ENCODE measurements around the gene ZNF652.

Gene ZNF652

DNA sequence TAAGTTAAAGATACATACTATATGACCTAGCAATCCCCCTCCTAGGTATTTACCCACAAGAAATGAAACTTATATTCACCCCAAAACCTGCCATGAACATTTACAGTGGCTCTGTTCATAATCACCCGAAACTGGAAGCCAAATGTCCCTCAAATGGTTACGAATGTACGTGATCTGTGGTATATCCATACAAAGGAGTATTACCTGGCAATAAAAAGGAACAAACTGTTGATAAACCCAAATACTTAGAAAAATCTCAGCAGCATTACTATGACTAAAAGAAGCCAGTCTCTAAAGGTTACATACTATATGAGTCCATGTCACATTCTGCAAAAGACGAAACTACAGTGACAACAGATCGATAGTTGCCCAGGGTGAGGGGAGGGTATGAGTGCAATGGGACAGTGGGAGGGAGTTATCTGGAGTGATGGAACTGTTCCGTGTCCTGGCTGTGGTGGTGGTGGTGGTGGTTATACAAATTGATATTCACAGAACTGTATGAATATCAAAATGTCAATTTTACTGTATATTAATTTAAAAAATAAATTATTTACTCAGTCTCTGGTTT lies 9.4 kb downstream of the ZNF652 start:
- Mint-ChIP-seq H3K9me3 (no peaks in the 10 kb centered on the region), H3K4me1 (peaks cover 46% of the 10 kb centered on the region)

DNA sequence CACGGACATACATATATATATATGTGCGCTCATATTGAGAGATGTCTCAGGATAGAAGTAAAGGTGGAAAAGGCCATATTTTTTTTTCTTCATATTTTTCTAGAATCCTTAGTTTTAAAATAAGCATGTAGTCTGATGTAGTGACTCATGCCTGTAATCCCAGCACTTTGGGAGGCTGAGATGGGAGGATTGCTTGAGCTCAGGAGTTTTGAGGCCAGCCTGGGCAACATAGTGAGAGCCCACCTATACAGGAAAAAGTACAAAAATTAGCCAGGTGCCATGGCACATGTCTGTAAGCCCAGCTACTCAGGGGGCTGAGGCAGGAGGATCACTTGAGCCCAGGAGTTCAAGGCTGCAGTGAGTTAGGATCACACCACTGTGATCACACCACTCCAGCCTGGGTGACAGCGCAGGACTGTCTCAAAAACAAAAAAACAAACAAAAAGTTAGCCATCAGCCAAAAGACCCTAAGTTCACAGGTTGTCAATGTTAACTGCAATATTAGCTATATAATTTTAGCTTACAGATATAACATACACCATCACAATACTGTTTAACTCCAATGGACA lies 10.4 kb downstream of the ZNF652 start:
- Mint-ChIP-seq H3K9me3 (no peaks in the 10 kb centered on the region), H3K4me3 (no peak overlapping the region), H3K27ac (no peak overlapping the region), H3K4me1 (peaks cover 53% of the 10 kb centered on the region), H3K27me3 (no peaks in the 10 kb centered on the region)
- ATAC-seq (no peak), DNase-seq (no peak)

More for the DNA sequence above, 9.4 kb downstream of the ZNF652 start:
- ATAC-seq (no peak), DNase-seq (no peak)
- Mint-ChIP-seq H3K27me3 (no peaks in the 10 kb centered on the region), H3K27ac (no peak overlapping the region), H3K4me3 (peak overlapping the region; percentile 10 to 36)

DNA sequence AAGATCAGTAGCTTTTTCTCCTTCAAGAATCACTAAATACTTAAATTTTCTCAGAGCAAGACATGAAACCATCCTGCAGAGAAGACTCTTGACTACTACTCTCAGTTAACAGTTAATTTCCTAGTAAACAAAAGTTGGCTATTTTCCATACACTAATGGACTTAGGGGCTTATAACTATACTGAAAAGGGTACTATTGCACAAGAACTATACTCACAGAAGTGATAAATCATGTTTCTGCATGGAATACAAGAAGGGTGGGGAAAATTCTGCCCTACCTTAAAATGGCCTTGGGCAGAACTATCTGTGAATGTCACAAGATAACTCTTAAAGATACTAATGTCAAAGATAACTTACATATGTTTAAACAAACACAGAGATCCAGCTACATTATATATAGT lies 12.5 kb downstream of the ZNF652 start:
- no peak overlapping the region for H3K27ac Mint-ChIP-seq
- DNase-seq, result no peak
- no peak overlapping the region for H3K4me3 Mint-ChIP-seq
- H3K4me1 Mint-ChIP-seq, result peaks cover 66% of the 10 kb centered on the region
- no peak for ATAC-seq
- no peaks in the 10 kb centered on the region for H3K27me3 Mint-ChIP-seq
- H3K9me3 Mint-ChIP-seq, result no peaks in the 10 kb centered on the region

DNA sequence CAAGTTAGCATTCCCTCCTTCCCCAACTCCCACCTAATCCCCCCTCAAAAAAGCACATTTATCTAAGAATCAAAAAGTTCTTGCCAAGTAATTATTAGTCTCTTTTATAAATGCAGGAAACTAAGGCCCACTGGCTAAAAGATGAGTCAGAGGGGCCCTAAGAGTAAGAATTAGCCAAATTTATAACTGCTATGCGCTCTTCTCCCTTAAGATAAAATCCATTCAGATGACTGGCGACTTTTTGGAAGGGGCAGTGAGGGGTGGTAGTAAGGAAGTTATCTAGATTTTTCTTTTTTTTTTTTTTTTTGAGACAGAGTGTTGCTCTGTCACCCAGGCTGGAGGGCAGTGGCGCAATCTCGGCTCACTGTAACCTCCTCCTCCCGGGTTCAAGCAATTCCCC lies 17.1 kb downstream of the ZNF652 start:
- Mint-ChIP-seq H3K27me3 (no peaks in the 10 kb centered on the region), H3K9me3 (no peaks in the 10 kb centered on the region), H3K4me3 (no peak overlapping the region), H3K27ac (no peak overlapping the region), H3K4me1 (peaks cover 87% of the 10 kb centered on the region)
- DNase-seq (no peak), ATAC-seq (no peak)

DNA sequence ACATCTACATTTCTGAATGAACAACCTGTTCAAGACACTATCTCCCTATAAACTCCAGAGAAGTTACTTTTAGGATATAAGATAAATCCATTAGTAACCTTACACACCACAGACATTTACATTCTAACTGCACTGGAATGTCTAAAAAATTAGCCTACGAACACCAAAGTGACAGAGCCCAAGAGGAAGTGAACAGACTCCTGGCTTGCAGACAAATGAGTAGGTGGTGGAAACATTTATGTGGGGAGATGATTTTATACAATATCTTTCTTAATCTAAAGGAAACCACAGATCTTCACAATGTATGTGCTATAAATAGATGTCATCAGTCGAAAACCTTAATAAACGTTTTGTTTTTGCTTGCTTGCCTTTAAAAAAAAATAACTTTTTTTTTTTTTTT lies 18.8 kb downstream of the ZNF652 start:
- DNase-seq (no peak), ATAC-seq (peak; percentile 64)
- peak overlapping the region; percentile 63 to 69 for H3K4me3 Mint-ChIP-seq
- H3K4me1 Mint-ChIP-seq, result peaks cover 92% of the 10 kb centered on the region
- H3K27me3 Mint-ChIP-seq, result no peaks in the 10 kb centered on the region
- no peaks in the 10 kb centered on the region for H3K9me3 Mint-ChIP-seq
- H3K27ac Mint-ChIP-seq, result peak overlapping the region; percentile 13 to 17

DNA sequence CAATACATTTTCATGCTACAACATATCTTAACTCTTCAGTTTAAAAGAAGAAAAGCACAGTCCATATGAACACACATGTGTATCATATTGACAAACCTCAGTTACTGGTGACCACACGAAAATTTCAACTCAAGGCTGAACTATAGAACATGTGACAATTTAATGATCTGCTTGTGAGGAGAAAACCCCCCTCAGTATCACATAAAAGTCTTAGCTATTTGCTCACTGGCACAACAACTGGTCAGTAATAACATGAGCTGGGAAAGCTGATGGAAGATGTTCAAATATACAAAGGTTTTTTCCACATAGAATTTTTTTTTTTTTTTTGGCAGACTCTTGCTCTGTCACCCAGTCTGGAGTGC lies 19.5 kb downstream of the ZNF652 start:
- no peaks in the 10 kb centered on the region for H3K9me3 Mint-ChIP-seq
- DNase-seq (no peak), ATAC-seq (peak; percentile 25)
- peak overlapping the region in 1 of 2 donors; percentile 91 for H3K27ac Mint-ChIP-seq
- H3K27me3 Mint-ChIP-seq, result no peaks in the 10 kb centered on the region
- peaks cover 92% of the 10 kb centered on the region for H3K4me1 Mint-ChIP-seq
- peak overlapping the region; percentile 63 to 69 for H3K4me3 Mint-ChIP-seq

DNA sequence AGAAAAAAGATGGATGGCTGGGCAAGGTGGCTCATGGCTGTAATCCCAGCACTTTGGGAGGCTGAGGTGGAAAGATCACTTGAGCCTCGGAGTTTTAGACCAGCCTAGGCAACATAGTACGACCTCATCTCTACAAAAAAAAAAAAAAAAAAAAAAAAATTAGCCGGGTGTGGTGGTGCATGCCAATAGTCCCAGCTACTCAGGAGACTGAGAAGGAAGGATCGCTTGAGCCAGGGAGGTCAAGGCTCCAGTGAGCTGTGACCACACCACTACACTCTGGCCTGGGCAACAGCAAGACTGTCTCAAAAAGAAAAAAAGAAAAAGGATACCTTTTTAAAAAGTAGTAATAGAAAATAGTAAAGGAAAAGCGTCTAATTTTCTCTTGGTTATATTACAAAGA lies 20.7 kb downstream of the ZNF652 start:
- peak overlapping the region; percentile 5 to 74 for H3K27ac Mint-ChIP-seq
- no peaks in the 10 kb centered on the region for H3K27me3 Mint-ChIP-seq
- H3K9me3 Mint-ChIP-seq, result no peaks in the 10 kb centered on the region
- peak overlapping the region; percentile 70 for H3K4me3 Mint-ChIP-seq
- peaks cover 83% of the 10 kb centered on the region for H3K4me1 Mint-ChIP-seq
- ATAC-seq (no peak), DNase-seq (no peak)

DNA sequence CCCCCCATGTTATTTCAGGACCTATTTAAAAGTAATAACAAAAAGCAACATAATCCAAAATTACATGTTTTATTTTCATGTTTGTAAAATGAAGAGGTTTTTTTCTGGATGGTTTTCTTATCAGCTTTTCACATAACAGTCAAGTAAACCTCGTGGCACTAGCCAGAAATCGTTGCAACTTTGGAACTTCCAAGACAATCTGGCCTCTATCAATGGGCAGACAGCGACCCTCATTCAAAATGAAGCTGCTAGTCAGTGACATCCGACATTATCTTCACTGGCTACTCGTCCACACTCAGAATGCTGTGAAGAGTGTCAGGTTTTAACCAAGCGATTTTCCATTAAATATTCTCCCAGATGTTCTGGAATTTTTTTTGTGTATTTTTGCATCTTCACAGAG lies 22.7 kb downstream of the ZNF652 start:
- ATAC-seq (no peak), DNase-seq (no peak)
- Mint-ChIP-seq H3K27me3 (no peaks in the 10 kb centered on the region), H3K4me3 (no peak overlapping the region), H3K27ac (no peak overlapping the region), H3K9me3 (no peaks in the 10 kb centered on the region), H3K4me1 (peaks cover 71% of the 10 kb centered on the region)

DNA sequence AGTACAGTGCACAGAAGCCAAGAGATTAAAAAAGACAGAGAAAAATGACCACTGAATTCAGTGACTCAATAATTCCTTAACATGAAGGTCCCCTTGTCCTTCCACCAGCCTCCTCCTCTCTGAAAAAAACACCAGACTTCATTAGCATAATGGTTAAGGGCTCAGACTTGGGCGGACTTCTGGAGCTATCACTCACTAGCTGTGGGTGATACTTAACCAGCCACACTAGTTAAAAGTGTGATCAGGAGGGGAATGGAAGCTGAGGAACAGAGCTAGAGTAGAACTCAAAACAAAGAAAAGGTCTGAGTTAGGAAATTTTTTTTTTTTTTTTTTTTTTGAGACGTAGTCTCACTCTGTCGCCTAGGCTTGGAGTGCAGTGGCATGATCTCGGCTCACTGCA lies 23.2 kb downstream of the ZNF652 start:
- Mint-ChIP-seq H3K27ac (peak overlapping the region in 1 of 2 donors; percentile 30), H3K4me1 (peaks cover 74% of the 10 kb centered on the region), H3K27me3 (no peaks in the 10 kb centered on the region), H3K9me3 (no peaks in the 10 kb centered on the region), H3K4me3 (peak overlapping the region; percentile 24 to 42)
- ATAC-seq, result peak; percentile 83
- peak; percentile 19 to 36 for DNase-seq

DNA sequence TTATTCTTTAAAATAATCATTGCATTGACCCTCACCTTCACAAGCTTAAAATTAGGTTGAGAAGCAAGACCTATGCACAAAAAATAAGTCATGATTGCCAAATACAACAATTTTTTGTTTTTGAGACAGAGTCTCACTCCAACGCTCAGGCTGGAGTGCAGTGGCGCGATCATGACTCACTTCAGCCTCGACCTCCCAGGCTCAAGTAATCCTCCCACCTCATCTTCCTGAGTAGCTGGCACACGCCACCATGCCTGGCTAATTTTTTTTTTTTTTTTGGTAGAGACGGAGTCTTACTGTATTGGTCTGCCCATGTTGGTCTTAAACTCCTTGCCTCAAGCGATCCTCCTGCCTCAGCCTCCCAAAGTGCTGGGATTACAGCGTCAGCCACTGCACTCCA lies 24.2 kb downstream of the ZNF652 start:
- Mint-ChIP-seq H3K27me3 (no peaks in the 10 kb centered on the region), H3K4me3 (peak overlapping the region in 1 of 2 donors; percentile 24), H3K9me3 (no peaks in the 10 kb centered on the region), H3K4me1 (peaks cover 64% of the 10 kb centered on the region), H3K27ac (no peak overlapping the region)
- ATAC-seq, result no peak
- DNase-seq, result no peak

DNA sequence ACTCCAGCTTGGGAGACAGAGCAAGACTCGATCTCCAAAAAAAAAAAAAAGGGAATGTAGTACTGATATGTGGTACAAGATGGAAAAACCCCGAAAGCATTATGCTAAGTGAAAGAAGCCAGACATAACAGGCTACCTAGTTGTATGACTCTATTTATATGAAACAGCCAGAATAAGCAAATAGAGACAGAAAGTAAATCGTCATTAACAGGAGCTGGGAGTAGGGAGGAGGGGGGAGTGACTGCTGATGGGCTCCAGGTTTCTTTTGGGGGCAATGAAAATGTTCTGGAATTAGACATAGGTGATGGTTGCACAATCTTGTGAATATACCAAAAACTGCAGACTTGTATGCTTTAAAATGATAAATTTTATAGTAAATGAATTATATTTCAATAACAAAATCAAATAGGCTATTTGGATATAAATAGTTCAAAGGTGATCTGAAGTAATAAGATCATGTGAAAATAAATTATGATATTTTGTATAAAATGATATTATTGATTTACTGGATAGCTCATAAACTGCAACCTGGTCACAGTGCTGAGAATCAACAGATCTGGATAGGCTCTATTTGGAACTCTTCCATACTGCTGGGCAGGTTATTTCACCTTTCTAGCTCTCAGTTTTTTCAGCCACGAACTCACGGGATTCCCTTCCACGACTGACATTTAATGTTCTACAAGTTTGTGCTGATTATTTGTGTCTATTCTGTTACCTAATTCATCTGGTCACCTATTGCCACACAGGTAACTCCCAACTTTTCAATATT lies 27.1 kb downstream of the ZNF652 start:
- peaks cover 45% of the 10 kb centered on the region for H3K4me1 Mint-ChIP-seq
- no peak overlapping the region for H3K27ac Mint-ChIP-seq
- H3K9me3 Mint-ChIP-seq, result no peaks in the 10 kb centered on the region

DNA sequence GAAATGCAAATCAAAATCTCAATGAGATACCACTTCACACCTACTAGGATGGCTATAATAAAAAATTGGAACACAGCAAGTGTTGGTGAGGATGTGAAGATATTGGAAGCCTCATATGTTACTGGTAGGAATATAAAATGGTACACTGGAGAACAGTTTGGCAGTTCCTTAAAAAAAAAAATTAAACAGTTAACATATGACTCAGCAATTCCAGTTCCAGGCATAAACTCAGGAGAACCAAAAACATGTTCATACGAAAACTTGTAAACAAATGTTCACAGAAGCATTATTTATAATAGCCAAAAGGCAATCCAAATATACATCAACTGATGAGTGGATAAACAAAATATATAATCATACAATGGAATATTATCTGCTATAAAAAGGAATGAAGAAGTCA lies 28.2 kb downstream of the ZNF652 start:
- ATAC-seq (no peak), DNase-seq (no peak)
- no peak overlapping the region for H3K27ac Mint-ChIP-seq
- no peaks in the 10 kb centered on the region for H3K27me3 Mint-ChIP-seq
- no peaks in the 10 kb centered on the region for H3K9me3 Mint-ChIP-seq
- peaks cover 41% of the 10 kb centered on the region for H3K4me1 Mint-ChIP-seq
- H3K4me3 Mint-ChIP-seq, result no peak overlapping the region

More for the DNA sequence above, 27.1 kb downstream of the ZNF652 start:
- Mint-ChIP-seq H3K4me3 (no peak overlapping the region), H3K27me3 (no peaks in the 10 kb centered on the region)
- DNase-seq (no peak), ATAC-seq (no peak)

DNA sequence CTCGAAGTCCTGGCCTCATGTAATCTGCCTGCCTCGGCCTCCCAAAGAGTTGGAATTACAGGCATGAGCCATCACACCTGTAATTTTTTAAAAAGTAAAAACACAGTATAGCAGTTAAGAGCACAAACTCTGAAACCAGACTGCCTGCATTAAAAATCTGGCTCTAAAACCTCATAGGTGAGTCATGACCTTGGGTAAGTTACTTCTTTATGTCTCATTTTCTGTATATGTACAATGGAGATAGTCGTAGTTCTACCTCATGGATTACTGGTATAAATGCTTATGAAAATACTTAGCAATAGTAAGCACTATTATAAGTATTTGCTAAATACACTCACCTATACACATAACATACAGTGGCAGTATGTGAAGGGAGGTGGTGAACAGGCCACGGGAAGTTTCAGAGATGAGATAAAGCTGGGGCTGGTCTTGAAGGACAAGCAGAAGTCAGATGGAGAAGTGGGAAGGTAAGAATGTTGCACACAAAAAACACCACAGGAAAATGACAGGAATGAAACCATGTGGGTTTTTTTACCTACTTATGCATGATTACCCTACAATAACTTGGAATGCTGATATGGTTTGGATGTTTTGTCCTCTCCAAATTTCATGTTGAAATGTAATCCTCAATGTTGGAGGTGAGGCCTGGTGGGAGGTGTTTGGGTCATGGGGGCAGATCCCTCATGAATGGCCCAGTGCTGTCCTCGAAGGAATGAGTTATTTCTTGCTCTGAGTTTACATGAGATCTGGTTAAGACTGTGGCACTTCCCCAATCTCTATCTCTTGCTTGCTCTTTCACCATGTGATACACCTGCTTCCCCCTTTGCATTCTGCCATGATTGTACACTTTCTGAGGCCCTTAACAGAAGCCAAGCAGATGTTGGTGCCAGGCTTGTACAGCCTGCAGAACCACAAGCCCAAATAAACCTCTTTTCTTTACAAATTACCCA lies 33.9 kb downstream of the ZNF652 start:
- ATAC-seq (peak; percentile 62), DNase-seq (no peak)
- H3K9me3 Mint-ChIP-seq, result no peaks in the 10 kb centered on the region
- H3K27me3 Mint-ChIP-seq, result no peaks in the 10 kb centered on the region
- peak overlapping the region in 1 of 2 donors; percentile 0 for H3K4me3 Mint-ChIP-seq
- H3K4me1 Mint-ChIP-seq, result peaks cover 45% of the 10 kb centered on the region
- peak overlapping the region; percentile 6 to 70 for H3K27ac Mint-ChIP-seq

DNA sequence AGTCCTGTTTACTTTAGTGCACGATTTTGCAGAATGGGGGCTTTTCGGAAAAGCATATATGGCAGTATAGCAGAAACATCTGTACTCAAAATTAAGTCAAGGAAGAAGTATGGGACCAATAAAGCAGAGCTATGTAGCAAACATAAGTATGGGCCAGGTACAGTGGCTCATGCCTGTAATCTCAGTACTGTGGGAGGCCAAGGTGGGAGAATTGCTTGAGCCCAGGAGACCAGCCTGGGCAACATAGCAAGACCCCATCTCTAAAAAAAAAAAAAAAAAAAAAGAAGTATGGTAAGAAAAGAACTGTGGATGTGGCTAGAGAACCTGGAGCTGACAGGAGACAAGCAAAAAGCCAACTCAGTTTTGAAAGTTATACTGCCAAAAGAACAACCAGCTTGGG lies 36.1 kb downstream of the ZNF652 start:
- DNase-seq, result no peak
- no peaks in the 10 kb centered on the region for H3K9me3 Mint-ChIP-seq
- no peak overlapping the region for H3K27ac Mint-ChIP-seq
- ATAC-seq, result no peak
- no peaks in the 10 kb centered on the region for H3K27me3 Mint-ChIP-seq
- peaks cover 42% of the 10 kb centered on the region for H3K4me1 Mint-ChIP-seq
- no peak overlapping the region for H3K4me3 Mint-ChIP-seq

DNA sequence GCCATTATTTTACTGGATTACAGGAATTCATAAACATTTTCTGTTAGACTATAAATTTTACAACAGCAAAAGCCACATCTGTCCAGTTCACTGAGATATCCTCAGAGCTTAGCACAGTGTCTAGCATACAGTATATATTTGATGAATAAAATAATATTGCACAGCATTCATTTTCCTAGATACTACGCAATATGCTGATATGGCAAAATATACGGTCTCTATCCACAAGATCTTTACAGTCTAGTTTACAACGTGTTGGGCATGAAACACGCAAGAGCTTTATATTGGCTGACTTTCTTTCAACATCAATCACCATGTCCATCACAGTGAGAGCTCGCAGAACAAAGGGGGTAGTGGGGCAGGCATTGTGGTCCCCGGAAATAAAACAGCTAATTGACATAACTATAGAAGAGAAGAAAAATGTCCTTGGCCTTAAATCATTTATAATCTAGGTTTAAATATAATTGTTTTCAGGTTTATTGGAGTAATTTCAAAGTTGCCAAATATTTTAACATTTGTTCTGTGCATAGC lies 43.5 kb downstream of the ZNF652 start:
- DNase-seq (no peak), ATAC-seq (no peak)
- Mint-ChIP-seq H3K4me1 (peaks cover 36% of the 10 kb centered on the region), H3K9me3 (no peaks in the 10 kb centered on the region), H3K4me3 (no peak overlapping the region), H3K27ac (no peak overlapping the region), H3K27me3 (no peaks in the 10 kb centered on the region)

Data from stimulated activated naive CD8-positive, alpha-beta T cell treated with anti-CD3 and anti-CD28 coated beads, Interleukin-15, amount 100 ng/mL, for 72 hours (primary cell).